Endometrium (tissue), 2 donors: ENCODE data around the gene PKNOX2.

Experiments
- FAIRE-seq: peaks from 2 replicates; lab custom pipeline; 2012; peaks lifted over from hg19 to GRCh38; lab: Jason Lieb, UNC
- donor health status: control.
- donor health status: control.

The PKNOX2 gene

GRCh38 chr11:125382314-125382791 lies 217.8 kb downstream of the PKNOX2 start:
- FAIRE-seq: no peak

- FAIRE-seq: no peak
Observed at GRCh38 chr11:125382822-125383221, 218.3 kb downstream of the PKNOX2 start.

- no peak for FAIRE-seq
Observed at GRCh38 chr11:125384825-125385224, 220.3 kb downstream of the PKNOX2 start.

- no peak for FAIRE-seq
Observed at GRCh38 chr11:125387901-125388300, 223.3 kb downstream of the PKNOX2 start.

- no peak for FAIRE-seq
Observed at GRCh38 chr11:125388611-125389010, 224.1 kb downstream of the PKNOX2 start.

GRCh38 chr11:125389339-125390166 lies 225.0 kb downstream of the PKNOX2 start:
- no peak for FAIRE-seq

- FAIRE-seq: peak; percentile 71
Observed at GRCh38 chr11:125390946-125391345, 226.4 kb downstream of the PKNOX2 start.

GRCh38 chr11:125393331-125393730 lies 228.8 kb downstream of the PKNOX2 start:
- FAIRE-seq: no peak

GRCh38 chr11:125394296-125394695 lies 229.7 kb downstream of the PKNOX2 start:
- FAIRE-seq: no peak

GRCh38 chr11:125397421-125397820 lies 232.9 kb downstream of the PKNOX2 start:
- no peak for FAIRE-seq

GRCh38 chr11:125398475-125398874 lies 233.9 kb downstream of the PKNOX2 start:
- no peak for FAIRE-seq

- FAIRE-seq: no peak
Observed at GRCh38 chr11:125398994-125399640, 234.6 kb downstream of the PKNOX2 start.

GRCh38 chr11:125399945-125400344 lies 235.4 kb downstream of the PKNOX2 start:
- FAIRE-seq: no peak

- FAIRE-seq: no peak
Observed at GRCh38 chr11:125401235-125401634, 236.7 kb downstream of the PKNOX2 start.

GRCh38 chr11:125401746-125402145 lies 237.2 kb downstream of the PKNOX2 start:
- no peak for FAIRE-seq

- FAIRE-seq: no peak
Observed at GRCh38 chr11:125402435-125402834, 237.9 kb downstream of the PKNOX2 start.

- FAIRE-seq: no peak
Observed at GRCh38 chr11:125404157-125404810, 239.7 kb downstream of the PKNOX2 start.

GRCh38 chr11:125404811-125405790 lies 240.6 kb downstream of the PKNOX2 start:
- no peak for FAIRE-seq

- no peak for FAIRE-seq
Observed at GRCh38 chr11:125407046-125407445, 242.5 kb downstream of the PKNOX2 start.

- no peak for FAIRE-seq
Observed at GRCh38 chr11:125408311-125408711, 243.8 kb downstream of the PKNOX2 start.

- no peak for FAIRE-seq
Observed at GRCh38 chr11:125410091-125410490, 245.5 kb downstream of the PKNOX2 start.

GRCh38 chr11:125412177-125412496 lies 247.6 kb downstream of the PKNOX2 start:
- FAIRE-seq: no peak
